ENCODE data around the gene B3GALT4.

The B3GALT4 gene

DNA sequence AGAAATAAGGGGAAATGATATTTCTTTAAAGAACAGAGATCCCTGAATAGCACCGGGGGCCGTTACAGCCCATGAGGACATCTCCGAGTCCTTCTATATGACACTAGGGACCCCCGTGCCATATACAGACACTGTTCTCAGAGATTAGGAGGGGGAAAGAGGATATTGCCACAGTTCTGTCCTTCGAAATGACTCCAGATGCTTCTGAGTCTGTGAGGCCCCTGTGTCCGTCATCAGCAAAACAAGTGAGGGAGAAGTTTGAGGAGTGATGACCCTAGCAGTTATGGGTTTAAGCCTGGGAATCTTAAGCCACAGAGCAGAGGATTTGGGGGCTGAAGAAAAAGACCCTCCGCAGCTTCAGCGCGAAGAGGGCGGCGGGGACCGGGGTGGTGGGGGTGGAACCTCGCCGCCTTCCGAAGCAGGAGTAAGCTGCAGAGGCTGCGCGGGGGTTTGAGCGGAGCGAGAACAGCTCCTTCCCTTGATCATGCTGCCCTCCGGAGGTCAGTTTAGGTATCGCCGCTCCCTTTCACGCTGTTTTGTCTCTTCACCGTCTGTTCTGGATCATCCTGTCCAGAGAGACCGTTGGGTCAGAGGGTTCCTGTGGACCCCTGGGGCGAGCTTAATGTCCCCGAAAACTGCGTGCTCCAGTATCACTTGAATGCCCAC is 28.8 kb upstream of the B3GALT4 start:
- H3K4me3 ChIP-seq (ENCODE audit: insufficient read length, low read depth) = peak overlapping the region; percentile 37
- H3K9me3 ChIP-seq (ENCODE audit: insufficient read depth, low read length) = no peaks in the 10 kb centered on the region
- peak; percentile 71 for DNase-seq (ENCODE audit: low read depth, low spot score)
- H3K27me3 ChIP-seq (ENCODE audit: insufficient read depth, insufficient read length) = peaks cover 18% of the 10 kb centered on the region
- peaks cover 16% of the 10 kb centered on the region for H3K36me3 ChIP-seq (ENCODE audit: insufficient read depth, insufficient read length, low read length)
- no peak for TF ChIP-seq SUZ12 (IDR thresholded peaks at IDR 0.05; ENCODE audit: extremely low read depth, insufficient read depth, insufficient read length)
- H3K9ac ChIP-seq (ENCODE audit: insufficient read length, low read depth) = peak overlapping the region; percentile 63
- peaks cover 3% of the 10 kb centered on the region for H3K4me1 ChIP-seq (ENCODE audit: insufficient read depth, insufficient read length)

DNA sequence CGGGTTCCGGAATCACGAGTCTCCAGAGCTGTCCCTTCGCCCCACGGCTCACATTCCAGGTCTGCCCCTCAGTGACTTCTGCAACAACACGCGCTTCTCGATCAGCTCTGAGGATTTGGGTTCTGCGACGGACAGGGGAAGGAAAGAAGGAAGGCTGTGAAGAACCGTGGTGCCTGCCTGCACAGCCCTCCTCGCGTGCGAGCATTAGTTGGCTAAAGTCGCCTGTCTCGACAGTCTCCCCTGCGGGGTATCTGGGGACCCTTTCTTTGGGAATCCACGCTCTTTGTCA is 28.3 kb upstream of the B3GALT4 start:
- H3K27me3 ChIP-seq (ENCODE audit: insufficient read depth, insufficient read length) = peaks cover 18% of the 10 kb centered on the region
- TF ChIP-seq SUZ12 (IDR thresholded peaks at IDR 0.05; ENCODE audit: extremely low read depth, insufficient read depth, insufficient read length) = no peak
- TF ChIP-seq YY1 (IDR thresholded peaks at IDR 0.05; ENCODE audit: insufficient read depth, insufficient read length) = no peak
- peak overlapping the region; percentile 37 for H3K4me3 ChIP-seq (ENCODE audit: insufficient read length, low read depth)
- H3K9ac ChIP-seq (ENCODE audit: insufficient read length, low read depth) = peak overlapping the region; percentile 63
- peaks cover 3% of the 10 kb centered on the region for H3K4me1 ChIP-seq (ENCODE audit: insufficient read depth, insufficient read length)
- DNase-seq (ENCODE audit: low read depth, low spot score) = no peak
- peaks cover 16% of the 10 kb centered on the region for H3K36me3 ChIP-seq (ENCODE audit: insufficient read depth, insufficient read length, low read length)
- H3K9me3 ChIP-seq (ENCODE audit: insufficient read depth, low read length) = no peaks in the 10 kb centered on the region

DNA sequence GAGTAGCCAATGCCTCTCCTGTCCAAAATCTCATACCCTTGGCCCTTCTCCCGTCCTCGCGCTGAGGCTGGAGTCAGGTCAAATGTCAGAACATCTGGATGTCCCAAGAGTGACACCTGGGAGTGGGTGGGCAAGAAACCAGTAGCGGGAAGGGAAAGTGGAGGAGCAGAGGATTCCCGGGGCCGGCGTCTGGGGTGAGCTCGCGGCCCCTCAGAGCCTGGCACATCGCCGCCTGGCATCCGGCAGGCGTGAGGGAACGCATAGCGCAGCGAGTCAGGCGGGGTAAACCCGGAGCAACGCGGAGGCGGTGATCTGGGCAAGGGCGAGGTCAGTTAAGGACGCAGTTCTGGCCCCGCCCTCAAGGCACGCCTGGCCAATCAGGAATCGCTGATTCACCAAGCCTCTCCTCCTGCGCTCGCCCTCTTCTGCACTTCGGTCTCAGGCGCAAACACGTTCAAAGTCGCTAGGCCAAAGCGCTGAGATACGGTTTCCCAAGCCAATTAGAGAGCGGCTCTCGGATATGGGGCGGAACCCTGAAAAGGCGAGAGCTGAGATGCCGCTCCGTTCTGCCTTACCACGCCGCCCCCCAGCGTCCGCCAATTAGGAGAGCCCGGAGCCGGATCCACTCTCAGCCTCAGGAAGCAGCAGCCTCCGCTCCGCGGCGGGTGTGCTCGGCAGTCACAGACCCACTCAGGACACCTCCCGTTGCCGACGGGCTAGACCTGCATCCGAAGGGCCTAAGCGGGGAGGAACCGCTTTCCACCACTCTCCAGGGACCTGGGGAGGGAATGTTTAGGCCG is 27.8 kb upstream of the B3GALT4 start:
- DNase-seq (ENCODE audit: low read depth, low spot score) = peak; percentile 94
- Histone ChIP-seq H3K4me3 (ENCODE audit: insufficient read length, low read depth) (peak overlapping the region; percentile 70), H3K9me3 (ENCODE audit: insufficient read depth, low read length) (no peaks in the 10 kb centered on the region), H3K36me3 (ENCODE audit: insufficient read depth, insufficient read length, low read length) (peaks cover 16% of the 10 kb centered on the region), H3K4me1 (ENCODE audit: insufficient read depth, insufficient read length) (peaks cover 3% of the 10 kb centered on the region), H3K27me3 (ENCODE audit: insufficient read depth, insufficient read length) (peaks cover 18% of the 10 kb centered on the region), H3K9ac (ENCODE audit: insufficient read length, low read depth) (peak overlapping the region; percentile 96)
- TF ChIP-seq SUZ12 (IDR thresholded peaks at IDR 0.05; ENCODE audit: extremely low read depth, insufficient read depth, insufficient read length) (no peak), YY1 (IDR thresholded peaks at IDR 0.05; ENCODE audit: insufficient read depth, insufficient read length) (no peak), ZNF274 (IDR thresholded peaks at IDR 0.05; ENCODE audit: low read depth, low read length) (no peak)

DNA sequence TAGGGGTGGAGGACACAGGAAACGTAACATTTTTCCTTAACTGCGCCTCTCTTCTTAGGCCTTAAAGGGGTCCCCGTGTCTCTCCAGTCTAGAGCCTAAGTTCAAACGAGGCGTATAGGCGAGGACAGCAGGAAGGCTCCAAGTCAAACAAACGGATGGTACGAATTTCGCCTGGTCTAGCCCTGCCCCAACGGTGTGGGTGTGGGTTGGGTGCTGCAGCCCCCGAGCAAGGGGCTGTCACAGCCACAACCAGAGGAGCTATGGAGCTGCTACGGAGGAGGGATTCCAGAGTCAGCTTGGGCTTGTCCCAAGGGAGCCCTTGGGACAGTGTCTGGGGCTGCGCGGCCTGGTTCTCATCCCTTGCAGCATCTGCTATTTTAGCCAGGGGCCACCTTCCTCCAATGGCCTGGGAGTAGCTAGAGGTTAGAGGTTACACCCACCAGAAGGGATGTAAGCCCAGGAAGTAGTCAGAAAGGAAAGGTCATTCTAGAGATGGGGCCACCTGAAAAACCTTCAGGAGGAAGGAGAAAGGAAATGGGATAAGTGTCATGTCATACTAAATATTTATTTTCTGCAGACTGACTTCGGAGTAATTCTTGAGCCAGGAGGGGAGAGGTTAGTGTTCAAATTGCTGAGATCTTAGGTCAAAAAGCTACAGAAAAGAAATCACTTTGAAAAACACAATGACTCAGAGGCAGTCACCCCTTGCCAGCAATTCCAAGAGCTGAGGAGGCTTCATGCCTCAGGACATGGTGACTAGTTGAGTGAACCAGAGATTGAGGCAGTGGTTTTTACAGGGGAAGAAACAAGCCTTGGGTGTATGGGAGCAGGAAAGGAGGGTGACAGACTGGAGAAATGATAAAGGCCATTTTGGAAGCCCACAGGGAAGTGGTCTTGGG is 26.9 kb upstream of the B3GALT4 start:
- no peaks in the 10 kb centered on the region for H3K9me3 ChIP-seq (ENCODE audit: insufficient read depth, low read length)
- peak overlapping the region; percentile 96 for H3K9ac ChIP-seq (ENCODE audit: insufficient read length, low read depth)
- DNase-seq (ENCODE audit: low read depth, low spot score) = no peak
- H3K4me1 ChIP-seq (ENCODE audit: insufficient read depth, insufficient read length) = peaks cover 3% of the 10 kb centered on the region
- peaks cover 16% of the 10 kb centered on the region for H3K36me3 ChIP-seq (ENCODE audit: insufficient read depth, insufficient read length, low read length)
- no peak for TF ChIP-seq SUZ12 (IDR thresholded peaks at IDR 0.05; ENCODE audit: extremely low read depth, insufficient read depth, insufficient read length)
- no peak for TF ChIP-seq YY1 (IDR thresholded peaks at IDR 0.05; ENCODE audit: insufficient read depth, insufficient read length)
- peaks cover 18% of the 10 kb centered on the region for H3K27me3 ChIP-seq (ENCODE audit: insufficient read depth, insufficient read length)
- peak overlapping the region; percentile 70 for H3K4me3 ChIP-seq (ENCODE audit: insufficient read length, low read depth)

DNA sequence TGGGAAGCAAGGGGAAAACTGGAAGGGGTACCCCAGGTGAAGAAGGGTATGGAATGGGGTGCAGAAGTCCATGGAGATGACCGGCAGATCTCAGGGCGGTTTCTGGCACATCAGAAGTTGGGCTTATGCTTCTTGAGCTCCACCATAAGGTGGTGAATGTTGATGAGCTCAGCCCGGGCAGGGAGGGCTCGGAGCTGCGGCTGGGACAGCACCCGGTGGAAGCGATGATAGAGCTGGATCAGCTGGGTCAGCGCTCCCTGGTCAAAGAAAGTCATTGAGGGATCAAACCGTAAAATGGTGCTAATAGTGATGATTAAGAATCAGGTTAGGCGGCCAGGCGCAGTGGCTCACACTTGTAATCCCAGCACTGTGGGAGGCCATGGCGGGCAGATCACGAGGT is 26.2 kb upstream of the B3GALT4 start:
- DNase-seq (ENCODE audit: low read depth, low spot score) = no peak
- Histone ChIP-seq H3K27me3 (ENCODE audit: insufficient read depth, insufficient read length) (peaks cover 18% of the 10 kb centered on the region), H3K9me3 (ENCODE audit: insufficient read depth, low read length) (no peaks in the 10 kb centered on the region), H3K4me3 (ENCODE audit: insufficient read length, low read depth) (no peak overlapping the region), H3K9ac (ENCODE audit: insufficient read length, low read depth) (no peak overlapping the region), H3K36me3 (ENCODE audit: insufficient read depth, insufficient read length, low read length) (peaks cover 16% of the 10 kb centered on the region), H3K4me1 (ENCODE audit: insufficient read depth, insufficient read length) (peaks cover 3% of the 10 kb centered on the region)
- TF ChIP-seq ZNF274 (IDR thresholded peaks at IDR 0.05; ENCODE audit: low read depth, low read length) = no peak
- TF ChIP-seq SUZ12 (IDR thresholded peaks at IDR 0.05; ENCODE audit: extremely low read depth, insufficient read depth, insufficient read length) = no peak
- no peak for TF ChIP-seq YY1 (IDR thresholded peaks at IDR 0.05; ENCODE audit: insufficient read depth, insufficient read length)

DNA sequence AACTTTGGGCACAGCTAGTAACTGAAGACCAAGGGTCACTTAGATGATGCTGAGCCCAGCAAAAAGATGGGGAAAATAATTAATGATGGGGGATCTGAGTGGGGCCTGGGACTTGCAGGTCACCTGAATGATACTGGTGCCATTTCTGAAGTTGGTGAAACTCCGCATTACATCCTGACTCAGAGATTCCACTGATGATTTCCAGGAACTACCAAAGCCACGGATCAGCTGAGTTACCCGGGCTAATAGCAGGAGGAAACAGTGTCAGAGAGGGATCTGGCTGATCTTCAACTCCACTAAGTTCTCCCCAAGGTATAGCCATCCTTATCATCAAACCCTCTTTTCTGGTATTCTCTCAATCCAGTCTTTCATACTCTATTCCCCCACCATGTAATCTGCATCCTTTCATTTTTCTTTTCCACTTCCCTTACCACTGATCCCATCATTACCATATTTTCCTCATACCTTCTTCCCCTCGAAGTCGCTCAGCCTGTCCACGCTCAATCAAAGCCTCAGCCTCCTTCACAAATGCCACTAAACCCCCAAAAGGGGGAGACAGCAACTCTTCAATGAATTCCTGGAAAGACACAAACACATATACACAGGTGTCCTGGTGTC is 25.4 kb upstream of the B3GALT4 start:
- Histone ChIP-seq H3K9ac (ENCODE audit: insufficient read length, low read depth) (peak overlapping the region; percentile 21), H3K4me1 (ENCODE audit: insufficient read depth, insufficient read length) (peaks cover 3% of the 10 kb centered on the region), H3K36me3 (ENCODE audit: insufficient read depth, insufficient read length, low read length) (peaks cover 16% of the 10 kb centered on the region), H3K4me3 (ENCODE audit: insufficient read length, low read depth) (no peak overlapping the region), H3K9me3 (ENCODE audit: insufficient read depth, low read length) (no peaks in the 10 kb centered on the region), H3K27me3 (ENCODE audit: insufficient read depth, insufficient read length) (peaks cover 12% of the 10 kb centered on the region)
- DNase-seq (ENCODE audit: low read depth, low spot score) = no peak
- TF ChIP-seq YY1 (IDR thresholded peaks at IDR 0.05; ENCODE audit: insufficient read depth, insufficient read length) (no peak), SUZ12 (IDR thresholded peaks at IDR 0.05; ENCODE audit: extremely low read depth, insufficient read depth, insufficient read length) (no peak)

DNA sequence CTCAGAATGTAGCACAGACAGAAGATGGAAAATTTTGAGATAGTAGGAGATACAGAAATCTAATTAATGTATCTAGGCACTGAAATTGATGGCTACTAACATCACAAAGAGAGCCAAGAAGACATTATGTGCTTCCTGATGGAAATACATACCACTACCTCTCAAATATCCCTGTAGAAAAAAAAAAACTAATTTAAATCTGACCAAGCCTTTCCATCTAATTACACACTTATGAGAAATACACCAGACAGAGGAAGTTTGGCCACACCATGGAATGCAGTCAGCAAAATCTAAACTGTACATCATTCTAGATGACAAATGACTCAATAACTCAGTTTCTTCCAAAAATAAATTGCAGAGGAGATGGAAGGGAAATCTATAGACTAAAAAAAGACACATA is 24.2 kb upstream of the B3GALT4 start:
- H3K27me3 ChIP-seq (ENCODE audit: insufficient read depth, insufficient read length) = peaks cover 3% of the 10 kb centered on the region
- H3K36me3 ChIP-seq (ENCODE audit: insufficient read depth, insufficient read length, low read length) = peaks cover 16% of the 10 kb centered on the region
- H3K4me1 ChIP-seq (ENCODE audit: insufficient read depth, insufficient read length) = peaks cover 3% of the 10 kb centered on the region
- H3K4me3 ChIP-seq (ENCODE audit: insufficient read length, low read depth) = no peak overlapping the region
- TF ChIP-seq SUZ12 (IDR thresholded peaks at IDR 0.05; ENCODE audit: extremely low read depth, insufficient read depth, insufficient read length) (no peak), YY1 (IDR thresholded peaks at IDR 0.05; ENCODE audit: insufficient read depth, insufficient read length) (no peak), ZNF274 (IDR thresholded peaks at IDR 0.05; ENCODE audit: low read depth, low read length) (no peak)
- H3K9me3 ChIP-seq (ENCODE audit: insufficient read depth, low read length) = no peaks in the 10 kb centered on the region
- DNase-seq (ENCODE audit: low read depth, low spot score) = no peak
- H3K9ac ChIP-seq (ENCODE audit: insufficient read length, low read depth) = no peak overlapping the region
